AG09309 (cell line): ENCODE data around the gene NXPH4.

ENCODE experiments used
- DNase-seq: peaks from one replicate; pipeline ENCODE4 v3.0.0-alpha.2; 2010; ENCODE audit warnings: low read depth
- H3K4me3 ChIP-seq: 2 replicates; pipeline ENCODE4 v1.5.1; 2011; ENCODE audit warnings: mild to moderate bottlenecking, low read depth, low read length, moderate library complexity; ENCODE audit not compliant: control insufficient read depth
- CTCF ChIP-seq: IDR thresholded peaks from 2 replicates; pipeline ENCODE4 v1.5.1; 2011; ENCODE audit warnings: mild to moderate bottlenecking, low read depth, low read length, inconsistent platforms; ENCODE audit not compliant: insufficient read depth, control insufficient read depth; ENCODE audit errors: missing control alignments

NXPH4 gene

GRCh38 chr12:57200497-57200896 lies 16.1 kb upstream of the NXPH4 start:
- no peak for TF ChIP-seq CTCF
- H3K4me3 ChIP-seq, result no peak overlapping the region
- no peak for DNase-seq

- DNase-seq, result no peak
- TF ChIP-seq CTCF, result no peak
- no peak overlapping the region for H3K4me3 ChIP-seq
These were observed 15.4 kb upstream of the NXPH4 start for GRCh38 chr12:57201219-57201618.

DNA sequence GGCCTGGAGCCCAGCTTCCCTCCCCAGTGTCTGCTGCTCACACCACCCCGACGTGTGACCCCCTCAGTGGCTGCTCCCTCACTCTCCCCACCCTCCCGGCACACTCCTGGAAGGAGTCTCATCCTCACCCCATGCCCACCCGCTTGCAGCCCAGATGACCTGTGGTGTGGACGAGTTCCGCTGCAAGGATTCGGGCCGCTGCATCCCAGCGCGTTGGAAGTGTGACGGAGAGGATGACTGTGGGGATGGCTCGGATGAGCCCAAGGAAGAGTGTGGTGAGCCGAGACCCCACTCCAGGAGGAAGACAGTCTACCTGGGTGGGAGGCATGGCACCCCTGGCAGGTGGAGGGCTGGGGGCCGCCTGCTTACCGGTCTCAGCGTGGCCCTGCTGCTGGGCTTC lies 15.0 kb upstream of the NXPH4 start:
- H3K4me3 ChIP-seq, result no peak overlapping the region
- TF ChIP-seq CTCF, result no peak
- DNase-seq, result no peak

- no peak for TF ChIP-seq CTCF
- no peak for DNase-seq
- no peak overlapping the region for H3K4me3 ChIP-seq
These were observed 14.3 kb upstream of the NXPH4 start for GRCh38 chr12:57202321-57202720.

- no peak for TF ChIP-seq CTCF
- DNase-seq, result no peak
- no peak overlapping the region for H3K4me3 ChIP-seq
These were observed 13.4 kb upstream of the NXPH4 start for GRCh38 chr12:57203201-57203600.

GRCh38 chr12:57203791-57204190 lies 12.8 kb upstream of the NXPH4 start:
- H3K4me3 ChIP-seq, result no peak overlapping the region
- no peak for TF ChIP-seq CTCF
- DNase-seq, result no peak

- H3K4me3 ChIP-seq, result no peak overlapping the region
- TF ChIP-seq CTCF, result no peak
- DNase-seq, result no peak
These were observed 12.1 kb upstream of the NXPH4 start for GRCh38 chr12:57204454-57204853.
